Fibroblast of peridontal ligament (primary cell): ENCODE results near the gene APRT.
A peak's percentile ranks its signal among the peaks of the same experiment; 100 is the strongest.

ENCODE experiments used
- DNase-seq: peaks from one replicate; pipeline ENCODE4 v3.0.0-alpha.2; 2010; ENCODE audit errors: extremely low read depth

APRT gene

DNA sequence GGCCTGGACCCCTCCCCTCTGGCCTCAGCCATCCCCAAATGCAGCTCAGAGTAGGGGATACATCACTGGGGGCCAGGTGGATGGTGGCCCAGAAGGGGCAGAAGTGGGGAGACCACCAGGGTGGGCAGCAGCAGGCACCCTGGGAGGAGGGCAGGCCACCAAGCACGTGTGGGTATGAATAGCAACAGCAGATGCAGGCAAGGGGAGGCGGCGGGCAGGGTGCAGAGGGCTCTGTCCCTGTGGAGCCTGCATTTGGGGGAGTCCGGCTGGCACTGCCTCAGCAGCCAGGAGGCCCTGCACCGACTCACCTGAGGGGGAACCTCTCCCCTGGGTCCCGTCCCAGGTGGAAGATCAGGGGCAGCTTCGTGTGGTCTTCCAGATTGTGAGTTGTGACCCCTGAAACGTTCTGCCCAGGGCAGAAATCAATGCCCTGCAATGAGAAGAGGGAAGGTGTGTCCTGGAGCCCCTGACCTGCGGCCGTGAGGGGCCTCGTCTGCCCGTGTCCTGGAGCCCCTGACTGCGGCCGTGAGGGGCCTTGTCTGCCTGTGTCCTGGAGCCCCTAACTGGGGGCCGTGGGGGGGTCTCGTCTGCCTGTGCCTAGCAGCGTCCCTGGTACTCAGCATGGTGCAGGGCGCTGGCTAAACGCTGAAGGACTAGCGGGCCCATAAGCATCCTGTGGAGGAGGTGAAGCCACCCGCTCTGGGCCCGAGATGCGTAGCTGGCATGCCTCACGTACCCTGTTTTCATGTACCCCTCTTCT is 10.7 kb upstream of the APRT start:
- no peak for DNase-seq

DNA sequence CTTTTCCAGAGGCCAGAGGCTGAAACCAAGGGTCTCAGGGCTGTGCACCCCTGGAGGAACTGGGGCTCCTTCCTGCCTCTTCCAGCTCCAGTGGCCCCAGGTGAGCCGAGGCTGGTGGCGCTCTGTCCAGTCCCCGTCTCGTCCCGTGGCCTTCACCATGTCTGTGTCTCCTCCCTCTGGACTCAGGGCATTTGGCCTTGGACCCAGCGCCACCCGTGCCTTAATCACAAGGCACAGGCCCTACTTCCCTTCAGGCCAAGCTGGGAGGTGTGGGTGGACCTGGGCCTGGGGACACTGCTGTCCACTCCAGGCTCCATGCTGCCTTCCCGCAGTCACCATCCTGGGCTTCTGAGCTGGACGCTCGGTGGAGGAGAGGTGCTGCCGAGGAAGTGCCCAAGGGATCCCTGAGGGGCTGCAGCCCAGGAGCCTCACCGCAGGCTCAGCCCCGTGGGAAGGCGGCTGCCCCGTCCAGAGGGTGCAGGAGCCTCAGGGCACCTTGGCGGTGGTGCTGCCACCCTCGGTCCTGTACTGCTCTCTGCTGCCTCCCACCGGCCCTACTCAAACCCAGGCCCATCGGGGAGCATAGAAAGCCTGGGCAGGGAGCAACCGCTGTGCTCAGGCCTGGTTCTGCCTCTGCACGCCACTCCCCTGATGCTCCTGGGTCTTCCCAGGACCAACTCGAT is 9.6 kb upstream of the APRT start:
- DNase-seq: no peak

GRCh38 chr16:88820385-88821025 is 8.8 kb upstream of the APRT start:
- no peak for DNase-seq

DNA sequence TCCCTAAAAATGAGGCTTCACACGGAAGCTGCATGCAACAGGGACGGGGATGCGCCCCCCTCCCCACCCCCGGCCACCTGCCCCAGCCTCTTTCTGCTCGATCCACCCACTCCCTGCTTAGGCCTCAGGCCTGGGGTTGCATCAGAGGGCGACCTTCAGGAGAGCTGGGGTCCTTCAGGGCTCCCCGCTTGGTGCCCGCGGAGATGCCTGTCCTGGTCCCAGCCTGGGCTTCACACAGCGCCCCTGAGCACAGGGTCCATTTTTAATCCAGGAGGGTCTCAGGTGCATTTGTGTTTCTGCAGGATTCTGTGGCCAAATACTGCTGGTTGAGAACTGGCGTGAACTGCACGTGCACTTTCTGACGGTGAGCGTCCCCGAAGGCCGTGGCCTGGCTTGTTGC is 7.4 kb upstream of the APRT start:
- no peak for DNase-seq

- DNase-seq: no peak
These were observed 6.8 kb upstream of the APRT start for GRCh38 chr16:88818575-88818874.

DNA sequence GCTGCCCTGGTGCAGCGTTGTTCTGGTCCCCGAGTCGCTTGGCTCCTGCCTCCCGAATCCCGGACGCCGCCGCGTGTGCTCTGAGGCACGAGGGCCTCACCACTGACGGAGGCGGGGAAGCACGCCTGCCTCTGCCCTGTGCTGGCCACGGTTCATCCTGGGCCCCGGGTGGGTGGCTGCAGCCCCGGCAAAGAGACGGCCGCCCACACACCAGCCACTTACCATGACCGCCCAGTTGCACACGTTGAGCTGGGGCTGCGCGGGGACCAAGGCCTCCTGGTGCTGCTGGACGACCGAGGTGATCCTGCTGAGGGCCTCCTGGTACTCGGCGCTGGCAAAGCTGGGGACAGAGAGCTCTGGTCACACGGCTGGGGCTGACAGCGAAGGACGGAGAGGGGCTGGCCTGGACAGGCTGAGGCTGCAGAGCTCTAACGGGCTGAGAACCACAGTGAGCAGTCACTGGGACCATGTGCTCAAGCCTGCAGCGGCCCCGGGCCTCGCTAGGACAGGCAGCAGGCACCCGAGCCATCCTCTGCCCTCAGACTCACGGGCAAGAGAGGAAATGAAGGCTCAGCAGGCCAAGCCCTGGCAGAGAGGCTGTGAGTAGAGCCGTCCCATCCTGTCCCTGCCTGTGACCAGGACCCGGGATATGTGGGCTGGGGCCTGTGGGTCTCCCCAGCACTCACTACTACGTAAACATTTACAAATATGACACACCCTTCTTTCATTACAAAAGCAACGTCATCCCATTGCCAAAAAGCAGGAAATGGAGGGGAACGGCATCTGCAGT is 6.3 kb upstream of the APRT start:
- peak; percentile 43 for DNase-seq

- DNase-seq: no peak
These were observed 5.2 kb upstream of the APRT start for GRCh38 chr16:88816736-88817535.

GRCh38 chr16:88815901-88816589 is 4.3 kb upstream of the APRT start:
- no peak for DNase-seq

DNA sequence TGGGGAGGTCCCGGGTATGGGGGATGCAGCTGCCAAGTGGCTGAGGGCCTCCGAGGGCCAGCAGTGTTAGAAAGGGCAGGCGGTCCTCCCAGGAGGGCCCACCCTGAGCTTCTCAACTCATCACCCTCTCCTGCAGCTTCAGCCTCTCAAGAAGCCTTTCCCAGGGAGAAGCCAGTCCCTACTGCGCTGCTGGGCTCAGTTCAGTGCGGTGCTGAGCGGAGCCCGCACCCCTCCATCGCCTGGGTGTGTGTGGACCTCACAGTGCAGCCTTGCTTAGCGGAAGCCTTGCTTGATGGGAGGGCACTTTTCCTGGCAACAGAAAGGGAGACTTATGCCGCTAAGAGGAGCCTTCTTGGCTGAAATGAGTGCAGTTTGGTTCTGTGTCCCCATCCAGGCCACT is 3.5 kb upstream of the APRT start:
- DNase-seq: no peak

DNA sequence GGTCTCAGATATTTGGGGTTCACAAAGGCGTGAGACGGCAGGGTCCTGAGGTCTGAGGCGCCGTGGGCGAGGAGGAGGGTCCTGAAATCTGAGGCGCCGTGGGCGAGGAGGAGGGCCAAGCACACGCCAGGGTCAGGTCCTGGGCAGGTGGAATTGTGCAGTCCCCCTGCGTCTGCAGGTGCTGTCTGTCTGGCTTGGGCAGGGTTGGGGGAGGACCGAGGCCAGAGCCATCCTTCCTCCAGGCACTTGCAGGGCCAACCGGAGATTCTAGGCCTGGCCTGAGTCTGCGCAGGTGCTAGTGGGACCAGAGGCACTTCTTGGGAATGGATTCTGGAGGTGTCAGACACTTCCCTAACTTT is 2.4 kb upstream of the APRT start:
- no peak for DNase-seq

DNA sequence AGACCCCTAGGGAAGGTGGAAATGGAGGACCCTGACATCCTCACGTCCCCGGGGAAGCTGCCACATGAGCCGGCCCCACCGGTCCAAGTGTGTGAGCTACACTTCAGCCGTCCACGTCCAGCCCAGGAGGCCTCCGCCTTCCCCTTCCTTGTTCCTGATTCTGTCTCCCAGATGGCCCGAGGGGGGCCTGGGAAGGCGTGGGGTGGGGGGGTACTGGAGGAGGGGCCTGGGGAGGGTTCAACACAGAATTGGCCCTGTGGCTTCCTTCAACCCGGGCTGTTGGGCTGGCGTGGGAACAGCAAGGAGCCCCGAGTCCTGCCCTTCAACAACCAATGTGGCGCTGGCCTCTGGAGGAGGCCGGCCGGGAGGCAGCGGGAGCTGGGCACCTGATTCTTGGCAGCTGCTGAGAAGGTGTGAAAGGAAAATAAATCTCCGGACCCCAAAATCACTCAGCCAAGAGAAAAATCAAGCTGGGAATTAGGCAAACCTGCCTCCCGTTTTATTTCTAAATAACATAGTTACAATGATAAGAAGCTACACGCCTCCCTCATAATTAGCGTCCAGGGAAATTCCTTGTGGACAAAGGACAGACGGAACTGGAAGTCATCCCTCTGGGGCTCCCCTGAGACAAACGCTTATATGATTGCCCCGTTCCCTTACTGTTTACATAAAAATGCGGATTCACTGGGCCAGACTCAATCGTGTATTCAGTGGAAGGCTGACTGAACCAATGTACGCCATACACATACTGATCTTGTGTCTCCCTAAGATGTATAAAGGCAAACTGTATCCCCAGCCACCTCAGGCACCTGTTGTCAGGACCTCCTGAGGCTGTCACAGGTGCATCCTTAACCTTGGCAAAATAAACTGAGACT is 1.8 kb upstream of the APRT start:
- no peak for DNase-seq

DNA sequence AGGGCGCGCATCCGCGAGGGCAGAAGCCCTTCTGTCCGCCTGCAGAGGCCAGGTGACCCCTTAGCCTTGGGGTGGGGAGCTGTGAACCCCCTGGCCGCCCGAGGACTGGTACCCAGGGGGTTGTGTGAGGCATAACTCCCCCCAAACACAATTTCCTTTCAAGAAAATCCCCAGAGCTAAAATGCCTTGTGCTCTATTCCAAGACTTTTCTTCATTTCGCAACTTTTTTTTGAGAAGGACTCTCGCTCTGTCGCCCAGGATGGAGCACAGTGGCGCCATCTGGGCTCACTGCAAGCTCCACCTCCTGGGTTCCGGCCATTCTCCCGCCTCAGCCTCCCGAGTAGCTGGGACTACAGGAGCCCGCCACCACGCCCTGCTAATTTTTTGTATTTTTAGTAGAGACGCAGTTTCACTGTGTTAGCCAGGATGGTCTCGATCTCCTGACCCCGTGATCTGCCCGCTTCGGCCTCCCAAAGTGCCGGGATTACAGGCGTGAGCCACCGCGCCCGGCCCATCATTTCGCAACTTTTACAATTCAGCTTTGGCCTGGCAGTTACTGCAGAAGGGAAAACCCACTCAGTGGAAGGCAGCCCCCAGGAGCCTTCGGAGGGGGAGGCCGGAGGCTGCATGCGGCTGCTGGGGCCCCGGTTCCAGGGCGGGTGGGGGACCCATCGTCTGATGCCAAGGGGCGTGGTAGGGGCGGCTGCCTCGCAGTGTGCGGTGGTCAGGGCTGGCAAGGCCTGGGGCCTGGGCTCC is 963 bp upstream of the APRT start:
- DNase-seq: peak; percentile 45

- DNase-seq: peak; percentile 69
These were observed 588 bp downstream of the APRT start for GRCh38 chr16:88810912-88811768.

DNA sequence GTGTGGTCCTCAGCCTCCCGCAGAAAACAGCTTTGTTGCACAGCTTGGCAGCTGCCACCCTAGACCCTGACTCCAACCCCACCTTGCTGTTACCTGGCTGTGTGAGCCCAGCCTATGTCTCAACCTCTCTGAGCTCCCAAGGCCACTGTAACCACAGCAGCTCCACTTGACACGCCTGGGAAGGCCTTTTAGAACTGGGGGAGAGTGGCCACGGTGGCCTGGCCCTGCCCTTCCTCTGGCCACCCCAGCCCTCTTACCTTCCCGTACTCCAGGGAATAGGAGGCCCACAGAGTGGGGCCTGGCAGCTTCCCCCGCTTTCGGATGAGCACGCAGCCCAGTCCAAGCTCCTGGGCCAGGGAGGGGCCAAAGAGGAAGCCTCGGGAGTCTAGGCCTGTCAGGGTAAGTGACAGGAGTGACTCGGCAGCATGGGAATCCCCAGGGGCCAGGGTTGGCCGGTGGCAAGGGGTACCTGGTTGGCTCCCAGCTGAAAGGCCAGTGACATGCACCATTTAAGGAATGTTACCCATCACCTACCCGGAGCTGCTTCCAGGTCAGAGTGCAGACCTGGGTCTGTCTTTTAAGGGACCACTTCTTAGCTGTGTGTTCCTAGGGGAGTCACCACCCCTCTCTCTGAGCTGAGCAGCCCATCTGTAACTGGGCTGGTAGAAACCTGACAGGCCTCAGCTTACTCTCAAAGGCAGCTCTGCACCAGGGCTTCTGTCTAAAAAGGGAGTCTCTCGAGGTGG is 1.4 kb downstream of the APRT start:
- DNase-seq: no peak

- DNase-seq: no peak
These were observed 2.0 kb downstream of the APRT start for GRCh38 chr16:88809676-88810165.

DNA sequence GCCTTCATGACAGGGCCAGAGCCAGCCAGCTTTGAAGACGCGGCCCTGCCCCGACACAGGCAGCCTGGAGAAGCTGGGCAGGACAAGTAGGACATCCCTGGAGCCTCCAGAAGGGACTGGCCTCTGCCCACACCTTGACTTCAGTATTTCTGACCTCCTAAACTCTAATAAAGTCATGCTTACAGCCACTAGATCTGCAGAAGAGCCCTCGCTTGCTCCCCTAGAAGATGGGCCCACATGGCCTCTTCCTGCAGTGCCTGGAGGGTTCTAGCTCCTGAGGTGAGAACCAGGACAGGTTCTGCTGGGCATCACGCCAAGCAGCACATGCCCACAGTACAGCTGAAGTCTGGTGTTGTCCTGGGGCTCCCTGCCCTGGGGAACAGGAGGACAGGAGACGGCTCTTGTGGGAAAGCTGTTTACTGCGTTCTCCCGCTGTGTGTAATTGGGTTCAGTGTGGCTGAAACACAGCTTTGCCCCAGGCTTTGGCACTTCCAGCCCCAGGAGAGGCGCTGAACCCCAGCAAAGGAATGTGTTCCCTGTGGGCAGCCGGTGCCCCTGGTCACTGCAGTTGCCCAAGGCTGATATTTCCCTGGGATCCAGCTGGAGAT is 2.6 kb downstream of the APRT start:
- DNase-seq: no peak
